Spleen (tissue), 7 donors: ENCODE measurements around the gene PLXNC1.

ENCODE experiments used
- CTCF ChIP-seq, 11 experiments: fragments of 200-600 bp in 7 of 11; fragments of 450-650 bp in 4 of 11; sonication (generic) in 4 of 11; IDR thresholded peaks in 8 of 11; conservative IDR thresholded peaks in 3 of 11; 1 replicate in 7 of 11; 2 replicates in 4 of 11; pipeline versions ENCODE4 v1.4.0 to v1.8.0; 2016 to 2021; ENCODE audit warnings: antibody characterized with exemption in 11 of 11, inconsistent platforms in 4 of 11, mild to moderate bottlenecking in 1 of 11
- POLR2AphosphoS5 ChIP-seq, 3 donors: sonication (generic); formaldehyde crosslinking; IDR thresholded peaks; one replicate each; pipeline ENCODE4 v1.5.1; 2017; ENCODE audit warnings: antibody characterized with exemption in 3 of 3
- donor health status: DM: no; HTN: no; CAD: no; lungs with moderate emphysema.
- donor health status: DM: no; HTN: no; CAD: no.
- donor health status: DM: no; HTN: no; CAD: no.

- TF ChIP-seq POLR2AphosphoS5 (IDR thresholded peaks at IDR 0.05) (no peak), CTCF (IDR thresholded peaks at IDR 0.05 in 8 of 11, conservative IDR thresholded peaks at IDR 0.05 in 3 of 11) (no peak)
Observed at GRCh38 chr12:94167756-94168416, 19.5 kb downstream of the PLXNC1 start.
